DMS 273 treated with DMSO at 0.1 percent for 48 hours (cell line): Measurements from ENCODE around the gene CALD1.

Source experiments
- DNase-seq: peaks from one replicate; lab custom pipeline; 2025; lab: John Stamatoyannopoulos, UW

The CALD1 gene, protein sequence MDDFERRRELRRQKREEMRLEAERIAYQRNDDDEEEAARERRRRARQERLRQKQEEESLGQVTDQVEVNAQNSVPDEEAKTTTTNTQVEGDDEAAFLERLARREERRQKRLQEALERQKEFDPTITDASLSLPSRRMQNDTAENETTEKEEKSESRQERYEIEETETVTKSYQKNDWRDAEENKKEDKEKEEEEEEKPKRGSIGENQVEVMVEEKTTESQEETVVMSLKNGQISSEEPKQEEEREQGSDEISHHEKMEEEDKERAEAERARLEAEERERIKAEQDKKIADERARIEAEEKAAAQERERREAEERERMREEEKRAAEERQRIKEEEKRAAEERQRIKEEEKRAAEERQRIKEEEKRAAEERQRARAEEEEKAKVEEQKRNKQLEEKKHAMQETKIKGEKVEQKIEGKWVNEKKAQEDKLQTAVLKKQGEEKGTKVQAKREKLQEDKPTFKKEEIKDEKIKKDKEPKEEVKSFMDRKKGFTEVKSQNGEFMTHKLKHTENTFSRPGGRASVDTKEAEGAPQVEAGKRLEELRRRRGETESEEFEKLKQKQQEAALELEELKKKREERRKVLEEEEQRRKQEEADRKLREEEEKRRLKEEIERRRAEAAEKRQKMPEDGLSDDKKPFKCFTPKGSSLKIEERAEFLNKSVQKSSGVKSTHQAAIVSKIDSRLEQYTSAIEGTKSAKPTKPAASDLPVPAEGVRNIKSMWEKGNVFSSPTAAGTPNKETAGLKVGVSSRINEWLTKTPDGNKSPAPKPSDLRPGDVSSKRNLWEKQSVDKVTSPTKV

DNA sequence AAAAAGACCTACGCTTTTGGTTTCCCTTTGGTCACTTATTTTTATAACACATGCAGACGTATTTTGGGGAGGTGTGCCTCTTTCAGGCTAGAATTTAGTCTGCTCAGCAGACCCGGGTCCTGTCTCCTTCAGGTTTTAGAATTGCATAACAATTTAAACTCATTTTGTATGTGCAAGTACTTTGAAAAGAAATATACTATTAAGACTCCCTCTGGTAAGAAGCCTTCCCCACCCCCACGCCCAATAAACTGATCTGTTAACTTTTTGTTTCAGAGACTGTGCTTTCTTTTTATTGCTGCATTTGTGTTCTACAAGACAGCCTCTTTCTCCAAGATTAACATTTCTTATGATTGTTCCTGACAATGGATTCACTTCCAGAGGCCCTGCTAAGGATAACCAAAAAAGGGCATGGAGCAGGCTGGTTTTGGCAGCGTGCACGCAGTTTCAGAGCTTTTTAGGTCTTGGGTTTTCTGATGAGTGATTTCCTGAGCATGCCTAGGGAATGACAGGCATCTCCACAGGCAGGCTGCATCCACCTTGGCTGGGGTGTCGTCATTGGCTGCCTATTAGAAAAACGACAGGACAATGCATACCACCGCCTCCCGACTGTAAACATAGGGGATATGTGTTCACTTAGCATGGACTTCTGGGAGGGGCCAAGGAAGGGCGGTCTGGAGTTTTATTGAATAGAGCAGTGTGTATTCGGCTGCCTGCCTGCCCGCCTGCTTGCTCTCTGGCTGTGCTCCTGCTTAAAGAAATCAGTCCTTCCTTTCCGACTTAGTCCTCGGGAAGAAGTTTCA lies at the start of gene CALD1:
TSS of gene CALD1 (plus strand) at position 694 of the 800 bp plus-strand sequence. CDS start 88,100 bp downstream, outside the sequence.
- DNase-seq, result no peak

DNA sequence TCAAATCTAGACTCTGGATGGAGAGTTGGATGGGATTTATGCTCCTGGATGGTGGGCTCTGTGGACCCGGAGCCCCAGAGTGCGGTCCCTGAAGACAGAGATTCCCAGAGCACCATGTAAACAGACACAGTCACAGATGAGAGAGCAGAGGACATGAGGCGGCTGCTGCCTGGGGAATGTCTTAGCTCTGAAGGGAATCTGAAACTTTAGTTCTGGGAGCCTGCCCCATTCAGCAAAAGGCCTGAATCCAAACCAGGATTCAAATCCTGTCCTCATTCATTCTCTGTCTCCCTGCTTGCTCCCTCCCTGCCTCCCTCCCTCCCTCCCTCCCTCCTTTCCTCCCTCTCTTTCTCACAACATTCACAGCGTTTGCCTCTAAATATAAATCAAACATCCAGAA lies 49.5 kb upstream of the CALD1 start:
- DNase-seq, result no peak

DNA sequence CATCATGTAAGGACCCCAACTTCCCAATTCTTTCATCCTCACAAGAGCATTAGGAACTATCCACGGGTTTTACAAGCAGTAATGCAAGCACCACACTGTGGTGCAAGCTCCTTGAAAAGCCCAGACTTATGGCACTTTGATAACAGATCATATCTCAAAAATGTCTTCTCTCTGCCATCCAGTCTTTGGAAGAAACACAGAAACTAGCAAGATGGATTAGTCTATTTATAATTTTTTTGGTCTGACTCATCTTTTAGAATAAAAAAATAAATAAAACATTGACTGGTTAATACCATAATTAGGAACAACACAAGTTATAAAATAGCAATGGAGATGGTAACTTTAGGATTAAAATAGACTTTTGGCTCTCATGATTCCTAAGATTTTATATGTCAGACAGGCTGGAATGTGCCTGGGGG lies 49.0 kb upstream of the CALD1 start:
- DNase-seq, result no peak

GRCh38 chr7:134731616-134732015 lies 47.8 kb upstream of the CALD1 start:
- DNase-seq, result no peak

DNA sequence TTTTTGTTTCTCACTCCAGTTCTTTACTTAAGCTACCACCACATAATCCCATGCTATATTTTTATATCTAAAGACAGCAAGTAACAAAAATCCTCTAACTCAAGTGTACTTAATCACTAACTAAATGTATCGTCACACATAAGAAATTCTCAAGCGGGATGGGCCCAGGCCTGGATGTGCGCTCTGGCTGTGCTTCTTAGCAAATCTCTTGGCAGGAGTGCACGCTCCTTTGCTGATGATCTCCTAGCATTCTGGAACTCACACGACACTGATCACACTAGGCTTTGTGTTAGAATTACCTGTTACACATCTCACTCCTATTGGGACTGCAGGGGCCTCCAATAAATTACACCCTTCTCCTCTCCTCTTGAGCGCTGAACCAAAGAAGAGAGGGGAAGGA lies 46.7 kb upstream of the CALD1 start:
- DNase-seq, result no peak

DNA sequence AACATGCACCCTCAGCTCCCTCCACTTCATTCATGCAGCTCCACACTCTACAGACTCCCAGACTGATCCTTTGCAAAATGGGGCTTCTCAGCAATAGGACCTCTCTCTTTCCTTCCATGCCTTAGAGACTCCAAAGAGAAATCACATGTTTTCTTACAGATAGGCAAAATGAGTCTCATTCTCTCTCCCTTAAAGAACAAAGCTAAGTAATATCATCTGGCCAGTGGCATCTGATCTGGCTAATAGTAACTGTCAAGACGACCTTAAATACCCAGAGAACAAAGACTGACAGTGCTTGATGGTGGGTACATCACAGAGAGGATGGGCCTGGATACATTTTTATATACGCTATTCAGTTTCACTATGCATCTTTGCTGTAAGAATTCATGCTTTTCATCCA lies 43.1 kb upstream of the CALD1 start:
- no peak for DNase-seq

DNA sequence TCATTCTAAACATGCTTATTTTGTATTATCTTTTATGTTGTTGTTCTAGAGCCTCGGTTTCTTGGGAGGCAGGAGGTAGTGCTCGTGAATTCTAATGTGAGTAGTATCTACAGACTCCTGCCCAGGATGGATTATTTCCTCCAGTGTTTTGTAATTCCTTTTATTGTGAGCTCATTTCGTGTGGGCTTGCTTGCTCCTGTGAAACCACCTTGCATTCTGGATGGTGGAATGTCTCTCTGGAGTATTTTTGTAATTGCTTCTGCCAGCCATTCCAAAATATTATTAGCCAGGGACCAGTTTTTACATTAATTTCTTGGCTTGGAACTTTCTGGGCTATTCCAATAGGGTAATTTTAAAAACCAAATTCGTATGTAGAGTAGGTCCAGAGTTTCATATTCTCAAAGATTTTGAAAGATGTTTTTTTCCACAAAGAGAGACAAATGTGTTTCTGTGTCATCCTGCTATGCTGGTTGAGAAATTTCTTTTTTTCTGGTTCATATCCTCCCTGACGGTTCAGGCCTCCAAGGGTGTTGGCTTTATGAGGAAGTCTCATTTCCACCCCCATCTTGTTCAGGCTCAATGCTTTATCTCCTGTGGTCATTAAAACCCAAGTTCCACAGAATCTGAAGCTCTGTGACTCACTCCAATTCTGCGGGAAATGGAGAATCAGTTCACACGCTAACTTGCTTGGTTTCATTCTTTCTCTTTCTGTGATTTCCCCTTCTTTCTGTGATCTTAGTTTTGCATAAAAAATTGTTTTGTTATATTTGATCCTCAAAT lies 41.7 kb upstream of the CALD1 start:
- DNase-seq, result no peak

GRCh38 chr7:134739362-134739761 lies 40.1 kb upstream of the CALD1 start:
- no peak for DNase-seq

DNA sequence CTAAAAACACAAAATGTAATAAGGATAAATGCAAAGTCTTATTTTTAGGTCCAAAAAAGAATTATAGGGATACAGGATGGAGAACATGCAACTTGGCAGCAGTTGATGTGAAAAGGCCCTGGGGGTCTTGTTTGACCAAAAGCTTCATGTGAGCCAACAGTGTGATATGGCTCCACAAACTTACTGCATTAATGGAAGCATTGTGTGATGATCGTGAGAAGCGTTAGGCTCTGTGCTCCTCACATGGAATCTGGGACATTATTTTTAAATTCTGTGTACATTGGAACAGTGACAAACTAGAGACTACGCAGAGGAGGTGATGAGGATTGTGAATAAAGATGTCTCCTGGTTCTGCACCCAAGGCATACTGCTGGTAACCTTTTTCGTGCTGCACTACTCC lies 39.1 kb upstream of the CALD1 start:
- DNase-seq, result no peak

GRCh38 chr7:134741907-134742635 lies 37.4 kb upstream of the CALD1 start:
- no peak for DNase-seq

GRCh38 chr7:134742688-134743350 lies 36.6 kb upstream of the CALD1 start:
- DNase-seq, result no peak

DNA sequence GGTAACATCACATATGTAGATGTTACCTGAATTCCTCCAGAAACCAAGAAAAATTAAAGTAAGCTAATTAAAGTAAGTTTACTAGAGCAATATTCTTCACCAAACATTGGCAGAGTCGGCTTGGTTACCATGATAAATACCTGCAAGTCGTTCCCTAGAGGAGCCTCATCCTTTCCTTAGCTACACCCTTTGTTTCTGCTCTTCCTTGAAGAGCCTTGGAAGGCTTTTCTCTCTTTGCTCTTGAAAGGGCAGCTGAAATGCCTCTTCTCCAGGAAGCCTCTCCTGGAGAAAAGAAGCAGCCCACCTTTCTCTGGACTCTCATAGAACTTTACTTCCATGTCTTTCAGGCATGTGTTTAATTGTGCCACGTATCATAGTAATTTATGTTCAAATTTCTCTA lies 34.9 kb upstream of the CALD1 start:
- DNase-seq, result no peak

GRCh38 chr7:134747326-134747725 lies 32.1 kb upstream of the CALD1 start:
- no peak for DNase-seq

DNA sequence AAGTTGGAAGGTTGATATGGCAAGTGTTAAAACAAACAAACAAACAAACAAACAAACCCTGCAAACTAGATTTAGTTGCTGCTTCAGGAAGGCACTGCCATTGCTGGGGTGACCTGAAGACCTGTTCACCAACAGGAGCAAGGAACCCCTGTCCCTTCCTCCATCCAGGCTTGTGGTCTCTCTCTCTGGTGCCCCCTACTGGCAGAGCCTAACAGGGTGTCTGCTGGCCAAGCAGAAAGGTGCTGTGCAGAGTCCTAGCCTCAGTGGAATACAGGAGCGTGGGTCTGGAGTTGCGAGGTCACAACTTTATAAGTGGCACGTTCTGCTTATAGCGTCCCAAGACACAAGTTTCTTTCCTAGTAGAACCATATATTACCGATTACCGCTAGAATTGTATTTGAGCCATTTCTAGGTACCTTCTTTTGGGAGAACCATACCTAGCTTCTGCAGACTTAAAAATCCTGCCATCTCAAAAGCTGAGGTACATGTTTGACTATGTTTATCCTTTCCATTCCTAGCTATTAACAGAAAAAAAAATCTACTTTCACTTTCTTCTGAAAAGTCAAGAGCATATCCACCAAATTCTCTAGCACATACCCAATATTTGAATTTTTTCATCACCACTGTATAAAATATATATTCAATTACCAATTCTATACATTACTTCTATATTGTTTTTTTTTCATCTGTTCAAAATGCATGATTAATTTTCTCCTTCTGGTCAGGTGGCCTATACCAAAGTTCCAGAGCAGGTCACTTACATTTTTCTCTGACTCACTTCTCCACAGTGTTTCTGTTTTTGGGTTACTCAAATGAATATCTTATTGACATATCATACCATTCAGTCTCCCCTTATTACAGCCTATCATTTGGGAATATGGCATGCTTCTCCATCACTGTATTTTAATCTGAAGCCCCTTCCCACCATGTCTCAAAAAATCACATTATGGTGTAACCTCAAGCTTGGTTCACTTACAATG lies 29.1 kb upstream of the CALD1 start:
- no peak for DNase-seq

DNA sequence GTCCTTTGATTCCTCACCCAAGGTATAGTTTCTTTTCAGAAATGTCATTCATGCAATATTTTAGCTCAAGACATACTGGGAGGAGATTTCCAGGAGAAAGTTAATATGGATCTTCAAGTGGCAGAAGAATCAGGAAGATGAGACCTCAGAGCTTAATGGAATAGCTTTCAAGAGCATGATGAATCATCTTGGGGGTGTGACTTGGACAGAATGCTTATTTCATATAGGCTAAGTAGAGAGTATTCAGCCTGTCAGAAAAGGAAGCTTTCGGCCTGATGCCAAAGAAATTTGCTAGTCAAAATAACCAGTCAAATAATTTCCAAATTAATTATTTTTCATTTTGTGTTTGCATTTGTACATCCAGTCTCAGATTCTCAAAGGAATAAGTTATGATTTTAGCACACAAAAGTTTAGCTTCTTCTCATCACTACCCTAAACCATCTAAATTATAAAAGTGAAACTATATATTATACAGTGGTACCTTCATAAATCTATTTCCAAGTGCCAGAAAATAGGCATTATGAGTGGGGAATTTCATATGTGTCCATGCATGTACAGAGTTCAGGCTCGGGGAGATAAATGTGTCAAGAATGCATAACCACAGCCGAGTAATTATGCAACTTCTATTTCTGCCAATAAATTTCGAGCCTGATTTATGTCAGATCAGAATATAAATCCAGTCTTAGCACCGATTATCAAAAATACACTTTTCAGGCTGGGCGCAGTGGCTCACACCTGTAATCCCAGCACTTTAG lies 27.3 kb upstream of the CALD1 start:
- no peak for DNase-seq

GRCh38 chr7:134755422-134756022 lies 23.9 kb upstream of the CALD1 start:
- DNase-seq, result no peak

DNA sequence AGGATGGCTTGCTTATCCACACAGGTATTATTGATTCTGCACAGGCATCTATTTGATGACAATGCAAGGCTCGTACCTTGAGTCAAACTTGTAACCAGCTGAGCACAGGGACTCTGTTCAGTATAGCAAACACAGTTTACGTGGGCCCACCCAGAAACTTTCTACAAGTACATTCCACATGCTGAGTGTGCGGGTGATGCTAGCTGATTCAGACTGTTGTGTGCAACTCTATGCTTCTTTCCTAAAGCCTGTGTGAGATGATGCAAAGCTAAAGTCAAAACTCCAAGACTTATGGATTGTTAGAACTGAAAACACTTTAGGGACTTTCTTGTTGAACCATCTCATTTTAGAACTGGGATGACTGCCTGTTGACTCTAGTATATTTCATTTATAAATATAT lies 21.5 kb upstream of the CALD1 start:
- no peak for DNase-seq

GRCh38 chr7:134758981-134759380 lies 20.5 kb upstream of the CALD1 start:
- DNase-seq, result no peak
